SH-SY5Y (cell line): ENCODE results near the gene CSGALNACT2.

Experiments used
- GATA2 ChIP-seq: IDR thresholded peaks from 2 replicates; pipeline ENCODE4 v1.6.1; 2011; ENCODE audit warnings: mild to moderate bottlenecking, low read depth, low read length
- GATA3 ChIP-seq: IDR thresholded peaks from 2 replicates; pipeline ENCODE4 v1.6.1; 2011; ENCODE audit warnings: low read depth, mild to moderate bottlenecking, low read length, moderate library complexity

- TF ChIP-seq GATA2 (no peak), GATA3 (no peak)
Measured at GRCh38 chr10:43229208-43230061, 91.2 kb downstream of the CSGALNACT2 start.
